ENCODE measurements around the gene TFAM. TPM values are rescaled to one million over a fixed set of nuclear protein-coding genes. Genes with fewer than 3 reads are reported as not detected.

TFAM gene
- polyA plus RNA-seq, 1 of the 3 experiments (the other 2 are of a cell fraction), result 19.6 TPM

- TF ChIP-seq MXI1 (IDR thresholded peaks at IDR 0.05; ENCODE audit: low read depth, low read length) (no peak), SIN3A (IDR thresholded peaks at IDR 0.05; ENCODE audit: borderline replicate concordance, low read depth, low read length) (no peak), RXRA (IDR thresholded peaks at IDR 0.05; ENCODE audit: borderline replicate concordance, low read depth) (no peak), RAD21 (IDR thresholded peaks at IDR 0.05; ENCODE audit: low read length) (no peak), TEAD4 (IDR thresholded peaks at IDR 0.05; ENCODE audit: borderline replicate concordance, insufficient read depth) (no peak), TCF12 (IDR thresholded peaks at IDR 0.05) (no peak), RFX5 (IDR thresholded peaks at IDR 0.05; ENCODE audit: low read length) (no peak)
- TF ChIP-seq, protein P1, sequence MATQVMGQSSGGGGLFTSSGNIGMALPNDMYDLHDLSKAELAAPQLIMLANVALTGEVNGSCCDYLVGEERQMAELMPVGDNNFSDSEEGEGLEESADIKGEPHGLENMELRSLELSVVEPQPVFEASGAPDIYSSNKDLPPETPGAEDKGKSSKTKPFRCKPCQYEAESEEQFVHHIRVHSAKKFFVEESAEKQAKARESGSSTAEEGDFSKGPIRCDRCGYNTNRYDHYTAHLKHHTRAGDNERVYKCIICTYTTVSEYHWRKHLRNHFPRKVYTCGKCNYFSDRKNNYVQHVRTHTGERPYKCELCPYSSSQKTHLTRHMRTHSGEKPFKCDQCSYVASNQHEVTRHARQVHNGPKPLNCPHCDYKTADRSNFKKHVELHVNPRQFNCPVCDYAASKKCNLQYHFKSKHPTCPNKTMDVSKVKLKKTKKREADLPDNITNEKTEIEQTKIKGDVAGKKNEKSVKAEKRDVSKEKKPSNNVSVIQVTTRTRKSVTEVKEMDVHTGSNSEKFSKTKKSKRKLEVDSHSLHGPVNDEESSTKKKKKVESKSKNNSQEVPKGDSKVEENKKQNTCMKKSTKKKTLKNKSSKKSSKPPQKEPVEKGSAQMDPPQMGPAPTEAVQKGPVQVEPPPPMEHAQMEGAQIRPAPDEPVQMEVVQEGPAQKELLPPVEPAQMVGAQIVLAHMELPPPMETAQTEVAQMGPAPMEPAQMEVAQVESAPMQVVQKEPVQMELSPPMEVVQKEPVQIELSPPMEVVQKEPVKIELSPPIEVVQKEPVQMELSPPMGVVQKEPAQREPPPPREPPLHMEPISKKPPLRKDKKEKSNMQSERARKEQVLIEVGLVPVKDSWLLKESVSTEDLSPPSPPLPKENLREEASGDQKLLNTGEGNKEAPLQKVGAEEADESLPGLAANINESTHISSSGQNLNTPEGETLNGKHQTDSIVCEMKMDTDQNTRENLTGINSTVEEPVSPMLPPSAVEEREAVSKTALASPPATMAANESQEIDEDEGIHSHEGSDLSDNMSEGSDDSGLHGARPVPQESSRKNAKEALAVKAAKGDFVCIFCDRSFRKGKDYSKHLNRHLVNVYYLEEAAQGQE (IDR thresholded peaks at IDR 0.05; ENCODE audit: low read depth, low read length), result no peak
- TF ChIP-seq, protein P2, sequence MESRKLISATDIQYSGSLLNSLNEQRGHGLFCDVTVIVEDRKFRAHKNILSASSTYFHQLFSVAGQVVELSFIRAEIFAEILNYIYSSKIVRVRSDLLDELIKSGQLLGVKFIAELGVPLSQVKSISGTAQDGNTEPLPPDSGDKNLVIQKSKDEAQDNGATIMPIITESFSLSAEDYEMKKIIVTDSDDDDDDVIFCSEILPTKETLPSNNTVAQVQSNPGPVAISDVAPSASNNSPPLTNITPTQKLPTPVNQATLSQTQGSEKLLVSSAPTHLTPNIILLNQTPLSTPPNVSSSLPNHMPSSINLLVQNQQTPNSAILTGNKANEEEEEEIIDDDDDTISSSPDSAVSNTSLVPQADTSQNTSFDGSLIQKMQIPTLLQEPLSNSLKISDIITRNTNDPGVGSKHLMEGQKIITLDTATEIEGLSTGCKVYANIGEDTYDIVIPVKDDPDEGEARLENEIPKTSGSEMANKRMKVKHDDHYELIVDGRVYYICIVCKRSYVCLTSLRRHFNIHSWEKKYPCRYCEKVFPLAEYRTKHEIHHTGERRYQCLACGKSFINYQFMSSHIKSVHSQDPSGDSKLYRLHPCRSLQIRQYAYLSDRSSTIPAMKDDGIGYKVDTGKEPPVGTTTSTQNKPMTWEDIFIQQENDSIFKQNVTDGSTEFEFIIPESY (IDR thresholded peaks at IDR 0.05; ENCODE audit: borderline replicate concordance, low read depth), result no peak
Observed at GRCh38 chr10:58350619-58351323, 34.4 kb upstream of the TFAM start (continued).

- ChIA-PET CTCF (interaction anchor here (1.1 to 1.2 kb wide), 2 partner anchors 10 to 17 kb away, joined by 3 read pairs; partner anchors contain the start of gene UBE2D1), POLR2A (no interaction called here)
- no peak overlapping the region for H3K27ac ChIP-seq (ENCODE audit: low read depth in 2 of 2, low read length in 1 of 2)
- H3K4me1 ChIP-seq (ENCODE audit: control insufficient read depth in 1 of 2, insufficient read depth in 2 of 2, low read depth in 1 of 2, low read length in 1 of 2), result peaks cover 2 to 8% of the 10 kb centered on the region in 2 experiments; a peak in 3 of 4 replicates
- H3K27me3 ChIP-seq (ENCODE audit: insufficient read depth), result no peaks in the 10 kb centered on the region
- H3K36me3 ChIP-seq (replicated peaks in 1 of 2; ENCODE audit: control insufficient read depth in 1 of 2, insufficient read depth in 2 of 2, low read length in 1 of 2), result no peaks in the 10 kb centered on the region
- no peaks in the 10 kb centered on the region for H3K9me2 ChIP-seq
- H3K9me3 ChIP-seq, result no peaks in the 10 kb centered on the region
- TF ChIP-seq TEAD4 (IDR thresholded peaks at IDR 0.05; ENCODE audit: borderline replicate concordance, insufficient read depth), result no peak
- TF ChIP-seq, protein P3, sequence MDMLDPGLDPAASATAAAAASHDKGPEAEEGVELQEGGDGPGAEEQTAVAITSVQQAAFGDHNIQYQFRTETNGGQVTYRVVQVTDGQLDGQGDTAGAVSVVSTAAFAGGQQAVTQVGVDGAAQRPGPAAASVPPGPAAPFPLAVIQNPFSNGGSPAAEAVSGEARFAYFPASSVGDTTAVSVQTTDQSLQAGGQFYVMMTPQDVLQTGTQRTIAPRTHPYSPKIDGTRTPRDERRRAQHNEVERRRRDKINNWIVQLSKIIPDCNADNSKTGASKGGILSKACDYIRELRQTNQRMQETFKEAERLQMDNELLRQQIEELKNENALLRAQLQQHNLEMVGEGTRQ (IDR thresholded peaks at IDR 0.05; ENCODE audit: borderline replicate concordance, low read depth, low read length), result no peak
- no peak for TF ChIP-seq TAF1 (IDR thresholded peaks at IDR 0.05; ENCODE audit: borderline replicate concordance, low read depth, low read length)
- no peak for TF ChIP-seq TCF12 (IDR thresholded peaks at IDR 0.05)
- TF ChIP-seq MAX (IDR thresholded peaks at IDR 0.05; ENCODE audit: low read depth), result no peak
- no peak for TF ChIP-seq RXRA (IDR thresholded peaks at IDR 0.05; ENCODE audit: borderline replicate concordance, low read depth)
- no peak for TF ChIP-seq GABPA (IDR thresholded peaks at IDR 0.05; ENCODE audit: low read depth)
- TF ChIP-seq MEF2A (IDR thresholded peaks at IDR 0.05; ENCODE audit: borderline replicate concordance, low read depth), result no peak
- TF ChIP-seq, protein P4, sequence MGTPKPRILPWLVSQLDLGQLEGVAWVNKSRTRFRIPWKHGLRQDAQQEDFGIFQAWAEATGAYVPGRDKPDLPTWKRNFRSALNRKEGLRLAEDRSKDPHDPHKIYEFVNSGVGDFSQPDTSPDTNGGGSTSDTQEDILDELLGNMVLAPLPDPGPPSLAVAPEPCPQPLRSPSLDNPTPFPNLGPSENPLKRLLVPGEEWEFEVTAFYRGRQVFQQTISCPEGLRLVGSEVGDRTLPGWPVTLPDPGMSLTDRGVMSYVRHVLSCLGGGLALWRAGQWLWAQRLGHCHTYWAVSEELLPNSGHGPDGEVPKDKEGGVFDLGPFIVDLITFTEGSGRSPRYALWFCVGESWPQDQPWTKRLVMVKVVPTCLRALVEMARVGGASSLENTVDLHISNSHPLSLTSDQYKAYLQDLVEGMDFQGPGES (IDR thresholded peaks at IDR 0.05; ENCODE audit: low read depth, low read length), result no peak
- TF ChIP-seq, protein P5, sequence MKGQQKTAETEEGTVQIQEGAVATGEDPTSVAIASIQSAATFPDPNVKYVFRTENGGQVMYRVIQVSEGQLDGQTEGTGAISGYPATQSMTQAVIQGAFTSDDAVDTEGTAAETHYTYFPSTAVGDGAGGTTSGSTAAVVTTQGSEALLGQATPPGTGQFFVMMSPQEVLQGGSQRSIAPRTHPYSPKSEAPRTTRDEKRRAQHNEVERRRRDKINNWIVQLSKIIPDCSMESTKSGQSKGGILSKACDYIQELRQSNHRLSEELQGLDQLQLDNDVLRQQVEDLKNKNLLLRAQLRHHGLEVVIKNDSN (IDR thresholded peaks at IDR 0.05; ENCODE audit: borderline replicate concordance, low read depth), result no peak
- TF ChIP-seq POLR2AphosphoS5 (IDR thresholded peaks at IDR 0.05; ENCODE audit: low read depth, low read length), result no peak
- no peak for TF ChIP-seq EZH2phosphoT487 (IDR thresholded peaks at IDR 0.05; ENCODE audit: borderline replicate concordance, low read depth)
- no peak overlapping the region for H3K4me3 ChIP-seq (ENCODE audit: low read depth in 2 of 2, low read length in 1 of 2)
- H3K79me2 ChIP-seq (ENCODE audit: insufficient read depth), result peaks cover 57% of the 10 kb centered on the region
- no peak overlapping the region for H3K4me2 ChIP-seq
- peaks cover 11% of the 10 kb centered on the region; the same call in 1 of the 2 replicates for H4K20me1 ChIP-seq (ENCODE audit: insufficient read depth)
- H3F3A ChIP-seq (replicated peaks; ENCODE audit: insufficient read depth), result peaks cover 4% of the 10 kb centered on the region
- DNase-seq, result no peak
- no peak overlapping the region for H2AFZ ChIP-seq (ENCODE audit: low read depth)
- 91% methylated on average over 7 of the region's 7 CpGs for WGBS (ENCODE audit: low lambda C conversion rate)
- H3K9ac ChIP-seq, result no peak overlapping the region
Observed at GRCh38 chr10:58351616-58352578, 33.3 kb upstream of the TFAM start.
